SU-DHL-6 (cell line): ENCODE data around the gene SLC6A17.

ENCODE experiments used
- H2AFZ ChIP-seq: fragments of 200-600 bp; sonication (generic); 2 replicates; pipeline ENCODE4 v1.6.1; 2014; ENCODE audit warnings: low read depth, mild to moderate bottlenecking, moderate library complexity, mixed read lengths, antibody characterized with exemption, low read length; ENCODE audit not compliant: severe bottlenecking
- H3F3A ChIP-seq: fragments of 200-600 bp; shearing (Covaris generic); 2 replicates; pipeline ENCODE4 v1.6.0; 2016; ENCODE audit warnings: antibody characterized with exemption, mild to moderate bottlenecking; ENCODE audit not compliant: insufficient read depth
- H3K27ac ChIP-seq: fragments of 200-600 bp; sonication (generic); 2 replicates; pipeline ENCODE4 v1.5.1; 2016; ENCODE audit warnings: low read depth, mild to moderate bottlenecking, low read length, moderate library complexity, mixed read lengths
- H3K27me3 ChIP-seq: fragments of 200-600 bp; sonication (generic), shearing (Covaris generic); 2 replicates; pipeline ENCODE4 v1.6.0; 2014; ENCODE audit warnings: mild to moderate bottlenecking, low read length
- H3K36me3 ChIP-seq: fragments of 200-600 bp; sonication (generic); 2 replicates; pipeline ENCODE4 v1.6.1; 2014; ENCODE audit warnings: mild to moderate bottlenecking, low read length, mixed read lengths
- H3K4me2 ChIP-seq: fragments of 300-600, 200-600 bp; shearing (Covaris generic), sonication (generic); 2 replicates; pipeline ENCODE4 v1.6.0; 2014; ENCODE audit warnings: low read length, low read depth, mild to moderate bottlenecking; ENCODE audit not compliant: poor library complexity, severe bottlenecking
- H3K4me3 ChIP-seq: fragments of 200-600 bp; sonication (generic); 2 replicates; pipeline ENCODE4 v1.5.1; 2014; ENCODE audit warnings: antibody characterized with exemption, low read length, mild to moderate bottlenecking, mixed read lengths; ENCODE audit not compliant: insufficient read depth, poor library complexity, severe bottlenecking
- H3K79me2 ChIP-seq: fragments of 200-600 bp; sonication (generic); 2 replicates; pipeline ENCODE4 v1.6.1; 2014; ENCODE audit warnings: mild to moderate bottlenecking, low read length, moderate library complexity; ENCODE audit not compliant: insufficient read depth
- H3K9ac ChIP-seq: fragments of 200-600 bp; sonication (generic); 2 replicates; pipeline ENCODE4 v1.7.0; 2014; ENCODE audit warnings: mild to moderate bottlenecking, low read length
- H3K9me2 ChIP-seq: fragments of 200-600 bp; sonication (generic); replicated peaks from 2 replicates; pipeline ENCODE4 v1.6.1; 2014; ENCODE audit warnings: low read length; ENCODE audit not compliant: insufficient read depth
- H3K9me3 ChIP-seq: fragments of 200-600 bp; sonication (generic); 2 replicates; pipeline ENCODE4 v1.6.1; 2014; ENCODE audit warnings: low read length, mixed read lengths; ENCODE audit not compliant: insufficient read depth
- H4K20me1 ChIP-seq: fragments of 200-600 bp; sonication (generic); 2 replicates; pipeline ENCODE4 v1.6.1; 2014; ENCODE audit warnings: low read depth, mild to moderate bottlenecking, antibody characterized with exemption, low read length, moderate library complexity, mixed read lengths
- CTCF ChIP-seq: fragments of 200-600 bp; sonication (generic); IDR thresholded peaks from one replicate; pipeline ENCODE4 v1.5.1; 2017; ENCODE audit warnings: antibody characterized with exemption, mild to moderate bottlenecking, low read length, moderate library complexity; ENCODE audit not compliant: insufficient read depth, poor library complexity, severe bottlenecking
- EZH2phosphoT487 ChIP-seq: fragments of 200-600 bp; sonication (generic), shearing (Covaris generic); conservative IDR thresholded peaks from 2 replicates; pipeline ENCODE4 v1.6.1; 2018; ENCODE audit warnings: mild to moderate bottlenecking, antibody characterized with exemption, low read length, moderate library complexity, mixed read lengths

Gene SLC6A17

GRCh38 chr1:110123224-110123623 is 27.1 kb upstream of the SLC6A17 start:
- H3K36me3 ChIP-seq, result no peaks in the 10 kb centered on the region
- no peak overlapping the region for H3K9ac ChIP-seq
- H3K4me3 ChIP-seq, result no peak overlapping the region
- no peak for TF ChIP-seq EZH2phosphoT487
- no peaks in the 10 kb centered on the region for H3K27me3 ChIP-seq
- no peak overlapping the region for H2AFZ ChIP-seq
- H3K9me3 ChIP-seq, result peaks cover 15% of the 10 kb centered on the region; the same call in 1 of the 2 replicates
- H3K4me2 ChIP-seq, result no peak overlapping the region
- no peak overlapping the region for H3K27ac ChIP-seq
- H4K20me1 ChIP-seq, result no peaks in the 10 kb centered on the region
- no peaks in the 10 kb centered on the region for H3K9me2 ChIP-seq
- H3K79me2 ChIP-seq, result no peaks in the 10 kb centered on the region
- H3F3A ChIP-seq, result no peaks in the 10 kb centered on the region

- TF ChIP-seq CTCF, result no peak
- TF ChIP-seq EZH2phosphoT487, result no peak
- Histone ChIP-seq H3K9ac (no peak overlapping the region), H3F3A (no peaks in the 10 kb centered on the region), H3K27me3 (no peaks in the 10 kb centered on the region), H3K9me3 (peaks cover 9% of the 10 kb centered on the region; the same call in 1 of the 2 replicates), H3K9me2 (no peaks in the 10 kb centered on the region), H3K4me2 (no peak overlapping the region), H4K20me1 (no peaks in the 10 kb centered on the region), H2AFZ (no peak overlapping the region), H3K79me2 (no peaks in the 10 kb centered on the region), H3K4me3 (no peak overlapping the region), H3K36me3 (no peaks in the 10 kb centered on the region), H3K27ac (no peak overlapping the region)
Measured at GRCh38 chr1:110125810-110126209, 24.5 kb upstream of the SLC6A17 start.

- Histone ChIP-seq H3K27ac (no peak overlapping the region), H3K9me3 (no peaks in the 10 kb centered on the region), H3K9me2 (no peaks in the 10 kb centered on the region), H3K4me3 (no peak overlapping the region), H3F3A (no peaks in the 10 kb centered on the region), H3K36me3 (no peaks in the 10 kb centered on the region), H2AFZ (no peak overlapping the region), H4K20me1 (no peaks in the 10 kb centered on the region), H3K9ac (no peak overlapping the region), H3K4me2 (no peak overlapping the region), H3K79me2 (no peaks in the 10 kb centered on the region), H3K27me3 (0 out of 2 replicates have a peak, but pooled peaks cover 3% of the 10 kb centered on the region)
- TF ChIP-seq EZH2phosphoT487, result no peak
- no peak for TF ChIP-seq CTCF
Measured at GRCh38 chr1:110130113-110130591, 20.1 kb upstream of the SLC6A17 start.

- Histone ChIP-seq H2AFZ (no peak overlapping the region), H4K20me1 (no peaks in the 10 kb centered on the region), H3K27me3 (0 out of 2 replicates have a peak, but pooled peaks cover 3% of the 10 kb centered on the region), H3K79me2 (no peaks in the 10 kb centered on the region), H3K36me3 (no peaks in the 10 kb centered on the region), H3K9me3 (no peaks in the 10 kb centered on the region), H3K9ac (no peak overlapping the region), H3K9me2 (no peaks in the 10 kb centered on the region), H3K4me2 (no peak overlapping the region), H3F3A (no peaks in the 10 kb centered on the region), H3K27ac (no peak overlapping the region), H3K4me3 (no peak overlapping the region)
- TF ChIP-seq EZH2phosphoT487 (no peak), CTCF (no peak)
Measured at GRCh38 chr1:110130989-110131388, 19.3 kb upstream of the SLC6A17 start.
